Measurements from ENCODE around the gene COLEC11. TPM values are rescaled to one million over a fixed set of nuclear protein-coding genes. Genes with fewer than 3 reads are reported as not detected.

COLEC11 gene
- total and polyA plus RNA-seq, 2 experiments from 2014 or later, result 1.3 to 1.5 TPM

DNA sequence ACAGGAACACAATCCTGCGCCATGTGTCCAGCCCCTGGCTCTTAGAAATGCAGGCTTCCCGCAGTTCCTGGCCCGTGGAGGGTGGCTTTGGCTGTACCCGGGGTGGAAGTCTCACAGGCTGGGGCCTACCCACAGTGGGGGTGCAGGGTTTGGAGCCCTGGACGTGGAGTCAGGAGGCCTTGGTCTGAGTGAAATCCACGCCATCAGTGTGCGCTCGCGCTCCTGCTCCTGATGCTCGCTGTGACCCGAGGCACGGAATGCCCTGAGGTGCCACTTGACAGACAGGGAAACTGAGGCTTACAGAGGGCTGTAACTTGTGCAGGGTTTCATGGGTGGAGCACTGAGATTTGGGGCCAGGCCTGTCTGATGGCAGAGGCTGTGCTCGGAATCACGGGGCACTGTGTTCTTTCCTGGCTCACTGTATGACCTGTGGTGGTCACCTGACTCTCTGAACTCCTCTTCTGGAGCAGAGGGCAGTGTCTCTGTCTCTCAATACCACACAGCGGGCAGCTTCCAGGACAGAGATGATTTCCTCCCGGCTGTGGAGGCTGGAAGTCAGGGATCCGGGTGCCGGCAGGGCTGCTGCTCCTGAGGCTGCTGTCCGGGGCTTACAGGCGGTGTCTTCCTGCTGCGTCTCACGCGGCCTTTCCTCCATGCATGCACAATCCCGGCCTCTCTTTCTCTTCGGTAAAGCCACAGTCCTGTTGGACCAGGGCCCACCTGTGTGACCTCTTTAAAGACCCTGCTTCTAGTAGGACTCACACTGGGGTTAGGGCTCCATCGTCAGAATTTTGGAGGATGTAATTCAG is 37.1 kb downstream of the COLEC11 start (continued):
- TF ChIP-seq ETS1 (IDR thresholded peaks at IDR 0.05) (no peak), EZH2 (IDR thresholded peaks at IDR 0.05; ENCODE audit: low read depth, unreplicated experiment) (no peak), ZNF462 (CRISPR knock-in tag; IDR thresholded peaks at IDR 0.05) (no peak)

GRCh38 chr2:3633089-3633981 is 38.4 kb downstream of the COLEC11 start:
- Mint-ChIP-seq H3K27me3 (ENCODE audit: insufficient read depth, low read depth, poor library complexity) (peaks cover 11% of the 10 kb centered on the region), H3K27ac (no peak overlapping the region), H3K4me3 (no peak overlapping the region), H3K36me3 (ENCODE audit: low read depth) (no peaks in the 10 kb centered on the region), H3K9me3 (no peaks in the 10 kb centered on the region), H3K4me1 (peaks cover 11% of the 10 kb centered on the region; the same call in 2 of the 3 replicates)
- Histone ChIP-seq H3K9me2 (ENCODE audit: insufficient read depth) (no peaks in the 10 kb centered on the region), H3K27ac (ENCODE audit: low read depth) (no peak overlapping the region), H3K27me3 (ENCODE audit: insufficient read depth) (no peaks in the 10 kb centered on the region), H3F3A (replicated peaks; ENCODE audit: low read depth) (0 out of 2 replicates have a peak, but pooled peaks cover 4% of the 10 kb centered on the region), H2AFZ (no peak overlapping the region), H4K20me1 (replicated peaks; ENCODE audit: insufficient read depth) (no peaks in the 10 kb centered on the region), H3K4me3 (no peak overlapping the region), H3K4me2 (no peak overlapping the region), H3K79me2 (replicated peaks; ENCODE audit: insufficient read depth) (no peaks in the 10 kb centered on the region), H3K36me3 (ENCODE audit: insufficient read depth) (no peaks in the 10 kb centered on the region), H3K4me1 (ENCODE audit: insufficient read depth) (no peaks in the 10 kb centered on the region)
- no peak for TF ChIP-seq CREB1 (CRISPR knock-in tag; IDR thresholded peaks at IDR 0.05; ENCODE audit: low read depth)
- no peak for TF ChIP-seq EZH2 (IDR thresholded peaks at IDR 0.05; ENCODE audit: low read depth, unreplicated experiment)
- TF ChIP-seq NANOG (IDR thresholded peaks at IDR 0.05; ENCODE audit: borderline replicate concordance), result no peak
- no peak for TF ChIP-seq POLR2AphosphoS5 (IDR thresholded peaks at IDR 0.05; ENCODE audit: low read depth)
- no peak for DNase-seq (ENCODE audit: low spot score)
- ATAC-seq, result no peak

All from GM23338 (cell line).